NCI-H1694 (cell line): ENCODE measurements around the gene PYGB.

ENCODE experiments used
- DNase-seq: peaks from one replicate; lab custom pipeline; 2025; lab: John Stamatoyannopoulos, UW

Gene PYGB

DNA sequence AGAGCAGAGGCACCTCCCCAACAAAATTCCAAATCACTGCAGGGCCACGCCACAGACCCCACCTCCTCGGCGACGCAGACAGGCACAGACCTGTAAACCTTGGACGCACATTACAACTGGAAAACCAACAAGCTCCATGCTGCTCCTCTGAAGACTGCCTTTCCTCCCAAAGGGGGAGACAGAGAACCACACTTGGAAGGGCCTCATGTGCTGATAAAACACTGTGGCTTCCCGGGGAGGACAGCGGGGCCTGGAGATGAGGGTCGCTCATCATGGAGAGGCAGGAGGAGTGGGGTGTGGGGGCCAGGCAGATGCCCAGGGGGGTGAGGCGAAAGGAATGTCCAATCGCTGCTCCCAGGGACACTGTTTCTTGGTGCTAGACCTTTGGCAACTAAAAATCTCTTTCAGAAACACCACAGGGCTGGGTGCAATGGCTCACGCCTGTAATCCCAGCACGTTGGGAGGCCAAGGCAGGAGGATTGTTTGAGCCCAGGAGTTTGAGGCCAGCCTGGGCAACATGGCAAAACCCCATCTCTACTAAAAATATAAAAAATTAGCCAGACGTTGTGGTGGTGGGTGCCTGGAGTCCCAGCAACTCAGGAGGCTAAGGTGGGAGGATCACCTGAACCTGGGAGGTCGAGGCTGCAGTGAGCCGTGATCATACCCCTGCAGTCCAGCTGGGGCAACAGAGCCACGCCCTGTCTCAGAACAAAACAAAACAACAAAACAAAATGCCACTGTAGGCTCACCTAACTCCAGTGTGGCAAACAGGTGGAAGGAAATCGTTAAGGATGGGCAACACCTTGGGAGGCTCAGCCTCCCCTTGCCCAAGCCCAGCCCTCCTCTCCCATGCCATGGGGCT lies 88.9 kb downstream of the PYGB start:
- DNase-seq, result no peak

DNA sequence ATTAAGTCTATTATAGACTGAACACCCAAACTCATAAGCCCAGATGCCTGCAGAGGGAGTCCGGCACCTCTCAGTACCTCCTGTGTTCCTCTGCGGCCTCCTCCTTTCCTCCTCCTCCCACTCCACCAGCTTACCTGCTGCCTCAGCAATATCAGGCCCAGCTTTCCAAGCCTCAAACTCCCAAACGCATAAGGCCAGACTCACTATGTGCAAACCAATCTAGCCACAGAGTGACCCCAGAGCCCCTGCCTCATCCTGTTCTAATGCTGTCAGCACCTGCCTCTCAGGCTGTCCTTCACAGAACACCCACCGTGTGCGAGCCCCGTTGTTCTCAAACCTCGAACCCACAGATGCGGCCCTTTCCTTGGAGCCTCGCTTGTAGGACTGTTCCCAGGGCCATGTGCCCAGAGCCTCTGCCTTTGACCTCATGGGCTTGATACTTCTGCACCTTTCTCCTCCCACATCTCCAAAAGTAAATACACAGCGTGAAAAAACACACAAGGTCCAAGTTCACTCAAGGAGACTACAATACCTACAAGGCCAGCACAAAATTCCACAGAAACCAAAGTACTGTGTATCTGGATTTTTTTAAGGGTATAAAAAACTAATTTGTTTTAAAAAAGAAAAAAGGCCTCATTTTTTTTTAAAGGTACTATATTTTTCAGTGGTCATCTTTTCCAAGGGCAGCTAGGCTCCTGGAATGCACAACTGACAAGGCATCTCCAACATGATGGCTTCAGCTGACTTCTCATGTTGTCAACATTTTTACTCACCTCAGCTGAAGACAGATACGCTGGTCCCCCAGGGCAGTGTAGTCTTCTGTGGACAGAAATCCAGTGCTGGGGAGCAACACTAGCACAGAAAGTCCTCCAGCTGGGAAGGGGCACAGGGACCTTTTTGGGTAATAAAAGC lies 90.5 kb downstream of the PYGB start:
- no peak for DNase-seq

DNA sequence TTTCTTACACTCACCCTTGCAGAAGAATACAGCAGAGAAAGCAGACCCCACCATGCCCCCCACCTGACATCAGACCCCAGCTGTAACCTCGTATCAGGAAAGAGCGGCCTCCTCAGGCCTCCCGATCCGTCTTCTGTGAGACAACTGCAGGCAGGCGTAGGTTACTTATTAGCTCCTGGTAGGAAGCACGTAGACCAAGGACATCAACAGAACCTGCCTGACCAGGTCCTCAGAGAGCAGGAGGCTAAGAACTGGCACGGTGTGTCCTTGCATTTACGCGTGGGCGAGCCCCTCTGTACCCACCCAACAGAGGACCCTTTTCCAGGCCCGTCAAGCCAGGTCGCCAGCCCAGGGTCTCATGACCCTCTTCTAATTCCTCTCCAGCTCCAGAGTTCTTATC lies 91.7 kb downstream of the PYGB start:
- no peak for DNase-seq

DNA sequence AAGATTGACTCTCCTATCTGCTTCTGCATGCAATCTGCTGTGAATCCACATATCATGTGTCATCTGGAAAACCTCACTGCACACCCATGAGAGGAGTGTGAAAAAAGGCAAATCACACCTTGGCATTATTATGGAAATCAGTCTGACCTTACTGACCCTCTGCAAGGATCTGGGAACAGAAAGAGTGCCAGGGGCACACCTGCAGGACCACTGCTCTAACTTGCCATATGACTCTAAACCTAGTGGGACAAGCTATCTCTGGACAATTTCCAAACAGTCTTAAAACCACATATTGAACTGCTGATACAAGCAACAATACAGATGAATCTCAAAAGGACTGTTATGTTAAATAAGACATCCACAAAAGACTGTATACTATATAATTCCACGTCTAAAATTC lies 92.5 kb downstream of the PYGB start:
- no peak for DNase-seq

DNA sequence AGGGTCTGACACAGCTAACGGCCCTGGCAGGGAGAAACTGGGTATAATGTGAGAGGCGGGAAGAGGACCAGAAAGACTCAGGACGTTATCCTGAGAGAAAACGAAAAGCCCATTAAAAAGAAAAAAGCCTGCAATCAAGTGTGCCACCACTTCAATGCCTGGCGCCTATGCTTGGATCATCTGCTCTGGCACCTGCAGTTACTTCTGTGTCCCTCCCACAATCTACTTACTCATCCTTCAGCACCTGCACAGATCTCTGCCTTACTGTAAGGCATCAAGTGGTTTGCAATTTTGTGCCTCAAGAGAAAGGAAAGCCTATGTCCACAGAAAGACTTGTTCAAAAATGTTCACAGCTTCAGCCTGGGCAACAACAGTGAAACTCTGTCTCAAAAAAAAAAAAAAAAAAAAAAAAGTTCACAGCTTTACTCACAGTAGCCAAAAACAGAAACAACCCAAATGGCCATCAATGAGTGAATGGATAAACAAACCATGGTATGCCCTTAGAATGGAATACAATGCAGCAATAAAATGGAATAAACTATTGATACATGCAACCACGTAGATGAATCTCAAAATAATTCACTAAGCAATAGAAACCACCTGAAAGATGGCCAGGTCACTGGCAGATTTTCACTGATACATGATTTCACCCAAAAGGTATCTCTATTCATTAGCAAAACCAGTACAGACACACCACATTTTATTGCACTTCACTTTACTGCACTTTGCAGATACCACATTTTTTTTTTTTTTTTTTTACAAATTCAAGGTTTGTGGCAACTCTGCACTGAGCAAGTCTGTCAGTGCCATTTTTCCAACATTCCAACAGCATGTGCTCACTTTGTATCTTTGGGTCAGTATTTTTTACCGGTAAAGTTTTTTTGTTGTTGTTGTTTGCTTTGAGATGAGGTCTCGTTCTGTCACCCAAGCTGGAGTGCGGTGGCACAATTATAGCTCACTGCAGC lies 94.1 kb downstream of the PYGB start:
- no peak for DNase-seq

DNA sequence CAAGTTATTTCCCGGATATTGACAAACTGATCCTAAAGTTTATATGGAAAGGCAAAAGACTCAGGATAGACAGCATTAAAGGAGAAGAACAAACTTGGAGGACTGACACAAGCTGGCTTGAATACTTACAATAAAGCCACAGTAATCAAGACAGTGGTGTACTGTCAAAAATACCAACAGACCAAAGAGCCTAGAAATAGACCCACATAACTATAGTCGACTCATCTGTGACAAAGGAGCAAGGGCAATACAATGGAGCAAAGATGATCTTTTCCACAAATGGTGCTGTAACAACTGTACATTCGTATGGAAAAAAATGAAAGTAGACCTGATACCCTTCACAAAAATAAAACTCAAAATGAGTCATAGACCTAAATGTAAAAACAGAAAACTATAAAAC lies 96.7 kb downstream of the PYGB start:
- DNase-seq, result no peak

DNA sequence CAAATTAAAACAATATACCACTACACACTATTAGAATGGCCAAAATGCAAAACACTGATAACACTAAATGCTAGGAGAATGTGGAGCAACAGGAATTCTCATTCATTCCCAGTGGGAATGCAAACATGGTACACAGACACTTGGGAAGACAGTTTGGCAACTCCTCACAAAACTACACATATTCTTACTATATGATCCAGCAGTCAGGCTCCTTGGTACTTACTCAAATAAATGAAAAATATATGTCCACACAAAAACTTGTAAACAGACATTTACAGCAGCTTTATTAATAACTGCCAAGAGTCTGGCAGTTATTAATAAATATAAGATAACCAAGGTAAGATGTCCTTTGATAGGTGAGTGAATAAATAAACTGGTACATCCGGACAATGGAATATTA lies 97.8 kb downstream of the PYGB start:
- no peak for DNase-seq

DNA sequence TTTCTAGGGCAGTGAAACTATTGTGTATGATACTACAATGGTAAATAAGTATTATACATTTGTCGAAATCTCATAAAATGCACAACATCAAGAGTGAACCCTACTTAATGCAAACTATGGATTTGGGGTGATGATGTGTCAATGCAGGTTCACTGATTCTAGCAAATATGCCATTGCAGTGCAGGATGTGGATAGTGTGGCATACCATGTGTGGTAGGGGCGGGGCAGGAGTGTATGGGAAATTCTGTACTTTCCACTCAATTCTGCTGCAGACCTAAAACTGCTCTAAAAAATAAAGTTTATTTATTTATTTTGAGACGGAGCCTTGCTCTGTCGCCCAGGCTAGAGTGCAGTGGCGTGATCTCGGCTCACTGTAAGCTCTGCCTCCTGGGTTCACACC lies 98.5 kb downstream of the PYGB start:
- DNase-seq, result no peak
